ENCODE measurements around the gene CD79A.

GRCh38 chr19:41896581-41896942 is 19.5 kb downstream of the CD79A start:
- no peak for TF ChIP-seq CTCF (IDR thresholded peaks at IDR 0.05)
- no peak for TF ChIP-seq POLR2A (IDR thresholded peaks at IDR 0.05)
